CD4-positive, alpha-beta T cell treated with Interleukin-6 for 4 hours (primary cell): Measurements from ENCODE around the gene SPATS2.

Experiments used
- DNase-seq: peaks from one replicate; pipeline ENCODE4 v3.0.0-alpha.2; 2020; ENCODE audit warnings: mixed read lengths

The SPATS2 gene

GRCh38 chr12:49543221-49543913, 176.1 kb downstream of the SPATS2 start:
- no peak for DNase-seq

DNA sequence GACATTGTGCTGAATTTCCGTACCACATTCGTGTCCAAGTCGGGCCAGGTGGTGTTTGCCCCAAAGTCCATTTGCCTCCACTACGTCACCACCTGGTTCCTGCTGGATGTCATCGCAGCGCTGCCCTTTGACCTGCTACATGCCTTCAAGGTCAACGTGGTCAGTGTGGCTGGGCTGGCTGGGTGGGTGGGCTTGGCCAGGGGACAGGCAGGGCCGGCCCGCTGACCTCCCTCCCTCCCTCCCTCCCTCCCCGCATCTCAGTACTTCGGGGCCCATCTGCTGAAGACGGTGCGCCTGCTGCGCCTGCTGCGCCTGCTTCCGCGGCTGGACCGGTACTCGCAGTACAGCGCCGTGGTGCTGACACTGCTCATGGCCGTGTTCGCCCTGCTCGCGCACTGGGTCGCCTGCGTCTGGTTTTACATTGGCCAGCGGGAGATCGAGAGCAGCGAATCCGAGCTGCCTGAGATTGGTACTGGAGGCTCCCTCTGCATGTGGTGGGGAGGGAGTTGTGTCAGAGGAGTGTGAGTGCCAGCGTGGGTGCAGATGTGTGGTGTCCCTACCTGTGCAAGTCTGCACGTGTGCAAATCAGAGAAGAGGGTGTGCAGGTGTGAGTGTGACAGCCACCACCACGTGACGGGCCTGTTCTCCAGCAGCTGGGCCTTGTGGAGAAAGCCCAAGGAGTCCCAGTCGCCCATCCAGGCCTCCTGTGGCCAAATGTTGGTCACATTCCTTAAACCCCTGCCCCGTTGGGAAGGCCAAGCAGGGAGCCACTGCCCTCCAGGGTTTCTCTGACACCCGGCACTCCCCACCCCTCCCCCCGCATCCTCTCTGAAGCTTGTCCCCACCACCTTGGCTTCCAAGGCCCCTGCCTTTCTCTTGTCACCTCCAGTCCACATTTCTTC, 176.9 kb downstream of the SPATS2 start:
- no peak for DNase-seq

- DNase-seq = no peak
These were observed 178.6 kb downstream of the SPATS2 start for GRCh38 chr12:49545815-49546214.

DNA sequence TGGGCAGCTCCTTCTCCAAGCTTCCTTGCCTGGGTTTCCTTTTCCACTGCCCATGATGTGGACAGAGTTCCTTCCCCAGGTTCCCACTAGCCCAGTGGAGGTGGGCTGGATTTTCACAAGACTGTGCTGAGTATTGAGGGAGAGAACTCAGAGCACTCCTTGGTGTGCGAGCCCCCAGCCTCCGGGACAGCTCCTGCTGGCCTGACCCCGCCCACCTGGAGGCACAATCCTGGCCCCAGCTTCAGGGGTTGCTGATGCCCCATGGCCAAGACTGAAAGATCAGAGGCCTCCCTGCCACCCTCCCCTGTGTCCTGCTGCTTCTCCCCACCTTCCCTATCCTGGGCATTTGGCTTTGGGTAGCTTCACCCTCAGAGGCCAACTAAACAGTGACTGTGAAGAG, 179.2 kb downstream of the SPATS2 start:
- no peak for DNase-seq

- DNase-seq = no peak
These were observed 179.9 kb downstream of the SPATS2 start for GRCh38 chr12:49547090-49547690.

DNA sequence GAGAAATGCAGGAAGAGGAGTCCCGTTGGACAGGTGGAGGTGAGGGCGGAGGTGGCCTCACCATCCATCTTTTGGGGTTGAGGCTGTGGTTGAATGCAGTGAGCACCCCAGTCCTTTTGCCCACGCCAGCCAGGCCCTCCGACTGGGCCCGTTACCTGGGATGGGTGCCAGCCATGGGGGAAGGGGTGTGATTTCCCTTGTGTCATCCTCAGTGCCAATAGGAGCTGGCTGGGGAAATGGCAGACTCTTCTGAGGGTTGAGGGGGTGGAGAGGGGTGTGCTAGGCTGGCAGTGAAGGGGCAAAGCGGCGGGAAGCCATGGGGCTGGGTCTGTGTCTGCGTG, 181.2 kb downstream of the SPATS2 start:
- no peak for DNase-seq

DNA sequence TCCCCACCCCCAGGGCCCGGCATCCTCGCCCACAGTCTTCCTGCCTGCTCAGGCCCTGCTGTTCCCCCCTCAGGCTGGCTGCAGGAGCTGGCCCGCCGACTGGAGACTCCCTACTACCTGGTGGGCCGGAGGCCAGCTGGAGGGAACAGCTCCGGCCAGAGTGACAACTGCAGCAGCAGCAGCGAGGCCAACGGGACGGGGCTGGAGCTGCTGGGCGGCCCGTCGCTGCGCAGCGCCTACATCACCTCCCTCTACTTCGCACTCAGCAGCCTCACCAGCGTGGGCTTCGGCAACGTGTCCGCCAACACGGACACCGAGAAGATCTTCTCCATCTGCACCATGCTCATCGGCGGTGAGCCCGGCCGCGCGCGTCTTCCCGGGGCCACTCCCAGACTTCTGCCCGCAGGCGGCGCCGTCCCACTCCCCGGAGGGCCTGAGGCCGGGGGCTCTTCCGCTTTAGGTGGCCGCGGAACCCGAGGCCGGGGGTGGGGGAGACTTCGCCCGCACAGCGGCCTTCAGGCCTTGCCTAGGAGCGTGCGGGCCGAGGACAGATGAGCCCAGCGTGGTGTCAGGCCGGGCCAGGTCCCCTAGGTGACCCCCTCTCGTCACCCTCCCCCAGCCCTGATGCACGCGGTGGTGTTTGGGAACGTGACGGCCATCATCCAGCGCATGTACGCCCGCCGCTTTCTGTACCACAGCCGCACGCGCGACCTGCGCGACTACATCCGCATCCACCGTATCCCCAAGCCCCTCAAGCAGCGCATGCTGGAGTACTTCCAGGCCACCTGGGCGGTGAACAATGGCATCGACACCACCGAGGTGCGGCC, 181.8 kb downstream of the SPATS2 start:
- peak; percentile 53 for DNase-seq

DNA sequence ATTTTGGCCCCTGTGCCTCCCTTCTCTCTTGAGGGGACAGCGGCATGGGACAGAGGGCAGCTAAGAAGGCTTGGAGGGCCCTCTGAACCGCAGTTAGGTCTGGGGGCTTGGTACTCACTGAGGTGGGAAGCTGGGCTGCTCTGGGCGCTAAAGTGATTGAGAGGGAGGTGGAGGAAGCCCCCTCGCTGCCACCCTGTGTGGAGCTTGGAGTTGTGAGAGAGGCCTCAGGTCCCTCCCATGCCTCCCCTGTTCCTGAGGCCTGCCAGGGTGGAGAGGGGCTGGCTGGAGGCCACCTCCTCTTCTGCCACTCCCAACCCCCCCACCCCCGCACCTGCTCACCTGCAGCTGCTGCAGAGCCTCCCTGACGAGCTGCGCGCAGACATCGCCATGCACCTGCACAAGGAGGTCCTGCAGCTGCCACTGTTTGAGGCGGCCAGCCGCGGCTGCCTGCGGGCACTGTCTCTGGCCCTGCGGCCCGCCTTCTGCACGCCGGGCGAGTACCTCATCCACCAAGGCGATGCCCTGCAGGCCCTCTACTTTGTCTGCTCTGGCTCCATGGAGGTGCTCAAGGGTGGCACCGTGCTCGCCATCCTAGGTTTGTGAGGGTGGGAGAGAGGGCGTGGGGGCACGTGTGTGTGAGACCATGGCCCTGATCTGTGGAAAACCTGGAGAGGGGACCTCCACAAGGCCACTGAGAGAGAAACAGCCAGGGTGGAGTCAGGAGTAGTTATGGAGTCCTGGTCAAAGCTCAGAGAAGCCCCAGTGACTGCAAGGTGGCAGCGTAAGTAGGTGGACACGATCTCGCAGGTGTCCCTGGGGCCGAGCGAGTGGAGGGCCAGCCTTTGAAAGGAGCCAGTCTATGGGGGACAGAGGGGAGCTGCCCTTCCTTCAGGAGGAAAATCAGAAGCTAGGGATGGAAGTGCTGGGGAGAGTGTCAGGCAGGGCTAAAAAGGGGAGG, 182.8 kb downstream of the SPATS2 start:
- no peak for DNase-seq

- DNase-seq = no peak
These were observed 183.5 kb downstream of the SPATS2 start for GRCh38 chr12:49550693-49551252.

- no peak for DNase-seq
These were observed 184.8 kb downstream of the SPATS2 start for GRCh38 chr12:49552014-49552413.

GRCh38 chr12:49552425-49552824, 185.2 kb downstream of the SPATS2 start:
- no peak for DNase-seq

DNA sequence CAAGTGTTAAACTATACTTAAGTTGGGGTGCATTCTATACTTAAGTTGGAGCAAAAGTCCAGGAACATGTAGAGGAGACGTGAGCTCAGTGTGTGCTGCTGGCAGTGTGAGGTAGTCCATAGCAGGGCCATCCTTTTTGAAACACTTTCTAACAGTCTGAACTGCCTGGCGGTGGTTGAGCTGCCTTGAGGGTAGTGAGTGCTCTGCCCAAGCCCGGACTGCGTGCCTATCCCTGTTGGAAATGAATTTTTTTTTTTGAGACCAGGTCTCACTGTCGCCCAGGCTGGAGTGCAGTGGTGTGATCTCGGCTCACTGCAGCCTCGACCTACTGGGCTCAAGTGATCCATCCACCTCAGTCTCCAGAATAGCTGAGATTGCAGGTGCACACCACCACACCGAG, 185.6 kb downstream of the SPATS2 start:
- no peak for DNase-seq

DNA sequence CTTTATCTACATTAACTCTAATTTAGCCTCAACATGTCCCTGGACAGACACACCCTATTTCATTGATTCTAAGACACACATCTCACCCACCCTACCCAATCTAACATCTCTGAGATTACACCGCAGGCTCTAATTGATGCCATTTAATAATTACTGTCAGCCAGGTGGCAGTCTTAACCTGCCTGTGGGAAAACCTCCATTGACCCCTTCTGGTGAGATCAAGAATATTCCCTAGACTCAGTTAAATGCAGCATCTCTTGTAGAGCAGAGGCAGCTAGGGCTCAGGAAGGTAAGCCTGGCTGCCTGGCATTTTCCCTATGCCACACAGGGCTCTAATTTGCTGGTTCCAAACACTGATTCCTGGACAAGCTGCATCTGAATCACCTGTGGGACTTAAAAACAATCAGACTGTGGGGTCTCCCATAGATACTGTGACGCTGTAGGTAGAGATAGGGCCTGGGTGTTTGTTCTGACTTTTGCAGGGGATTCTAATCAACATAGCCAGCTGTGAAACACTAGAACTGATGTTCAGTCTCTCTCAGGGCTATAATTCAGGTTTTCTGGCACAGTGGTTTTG, 186.3 kb downstream of the SPATS2 start:
- peak; percentile 39 for DNase-seq

- no peak for DNase-seq
These were observed 187.0 kb downstream of the SPATS2 start for GRCh38 chr12:49554266-49554665.

DNA sequence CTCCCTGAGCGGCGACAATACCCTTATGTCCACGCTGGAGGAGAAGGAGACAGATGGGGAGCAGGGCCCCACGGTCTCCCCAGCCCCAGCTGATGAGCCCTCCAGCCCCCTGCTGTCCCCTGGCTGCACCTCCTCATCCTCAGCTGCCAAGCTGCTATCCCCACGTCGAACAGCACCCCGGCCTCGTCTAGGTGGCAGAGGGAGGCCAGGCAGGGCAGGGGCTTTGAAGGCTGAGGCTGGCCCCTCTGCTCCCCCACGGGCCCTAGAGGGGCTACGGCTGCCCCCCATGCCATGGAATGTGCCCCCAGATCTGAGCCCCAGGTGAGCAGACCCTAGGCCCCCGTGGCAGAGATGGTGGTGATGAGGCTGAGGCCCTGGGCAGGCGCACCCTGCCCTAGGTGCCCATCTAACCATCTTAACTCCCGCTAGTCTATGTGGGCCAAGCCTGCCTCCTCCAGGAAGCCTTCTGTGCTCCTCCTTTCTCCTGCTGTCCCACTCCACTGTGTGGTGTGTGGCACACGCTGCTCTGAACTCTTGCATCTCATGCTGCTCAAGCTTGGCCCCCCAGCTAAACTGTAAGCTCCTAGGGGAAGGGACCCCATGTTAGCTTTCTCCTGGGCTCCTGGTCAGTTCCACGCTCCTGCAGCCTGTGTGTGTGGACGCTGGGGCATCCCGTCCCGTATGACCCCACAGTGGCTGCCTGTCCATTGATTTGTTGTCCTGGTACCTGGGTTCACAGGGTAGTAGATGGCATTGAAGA, 188.5 kb downstream of the SPATS2 start:
- no peak for DNase-seq

GRCh38 chr12:49556391-49557186, 189.3 kb downstream of the SPATS2 start:
- DNase-seq = no peak

- no peak for DNase-seq
These were observed 190.1 kb downstream of the SPATS2 start for GRCh38 chr12:49557187-49557916.

GRCh38 chr12:49557917-49558215, 190.6 kb downstream of the SPATS2 start:
- no peak for DNase-seq

DNA sequence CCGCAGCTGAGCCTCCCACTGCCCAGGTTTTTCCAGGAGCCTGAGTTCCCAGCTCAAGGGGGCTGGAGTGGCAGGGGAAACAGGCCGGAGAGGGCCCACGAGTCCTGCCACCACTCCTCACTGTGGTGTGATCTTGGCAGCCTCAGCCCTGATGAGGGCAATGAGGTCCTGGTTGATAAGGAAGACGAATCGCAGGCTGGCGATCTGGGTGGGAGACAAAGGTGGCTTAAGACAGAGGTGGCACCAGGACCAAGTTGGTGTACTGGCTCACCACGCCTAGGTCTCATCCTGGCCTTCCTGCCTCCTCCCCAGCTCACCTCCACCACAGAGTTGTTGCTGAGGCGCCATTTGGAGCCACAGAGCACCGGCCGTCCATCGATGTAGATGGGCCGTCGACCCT, 191.3 kb downstream of the SPATS2 start:
- no peak for DNase-seq
